GM19043 (cell line): Measurements from ENCODE around the gene FRMD5.

Source experiments
- ATAC-seq: cut with Tn5 transposase; IDR thresholded peaks from one replicate; pipeline ENCODE4 v1.9.1; 2021; ENCODE audit warnings: low read depth; ENCODE audit not compliant: unreplicated experiment

FRMD5 gene

DNA sequence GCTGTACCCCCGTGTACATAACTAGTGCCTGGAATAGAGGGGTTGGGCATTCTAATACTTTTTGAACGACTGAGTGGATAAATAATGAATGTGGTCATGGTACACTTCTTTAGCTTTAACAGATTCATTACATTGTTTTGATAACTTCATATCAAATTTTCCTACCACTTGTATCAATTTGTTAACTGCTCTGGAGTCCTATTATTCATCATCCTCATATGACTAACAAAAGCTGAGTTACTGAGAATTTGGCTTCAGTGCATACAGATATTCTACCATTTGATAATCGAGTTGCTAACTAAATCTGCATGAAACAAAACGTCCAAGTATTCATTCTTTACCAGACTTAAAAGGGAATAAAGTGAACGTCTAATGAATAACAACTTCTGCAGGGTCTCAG lies 31.7 kb downstream of the FRMD5 start:
- ATAC-seq: no peak

DNA sequence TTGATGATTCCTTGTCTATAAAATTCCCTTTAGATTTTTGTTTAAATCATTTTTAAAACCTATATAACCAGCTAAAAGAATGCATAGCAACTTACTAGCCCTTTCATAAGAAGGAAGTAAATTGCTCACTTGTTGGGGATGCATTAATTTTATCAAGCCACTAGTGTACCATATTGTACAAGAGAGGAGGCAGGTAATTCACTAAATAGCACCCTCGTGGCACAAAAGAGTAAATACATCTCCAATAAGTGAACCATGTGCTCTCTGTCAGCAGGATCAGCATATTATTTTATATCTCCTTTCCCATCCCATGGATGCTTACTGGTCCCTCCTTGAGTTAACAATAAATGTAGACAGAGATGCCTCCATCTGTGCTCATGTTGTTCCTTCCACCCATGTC lies 34.3 kb downstream of the FRMD5 start:
- no peak for ATAC-seq

DNA sequence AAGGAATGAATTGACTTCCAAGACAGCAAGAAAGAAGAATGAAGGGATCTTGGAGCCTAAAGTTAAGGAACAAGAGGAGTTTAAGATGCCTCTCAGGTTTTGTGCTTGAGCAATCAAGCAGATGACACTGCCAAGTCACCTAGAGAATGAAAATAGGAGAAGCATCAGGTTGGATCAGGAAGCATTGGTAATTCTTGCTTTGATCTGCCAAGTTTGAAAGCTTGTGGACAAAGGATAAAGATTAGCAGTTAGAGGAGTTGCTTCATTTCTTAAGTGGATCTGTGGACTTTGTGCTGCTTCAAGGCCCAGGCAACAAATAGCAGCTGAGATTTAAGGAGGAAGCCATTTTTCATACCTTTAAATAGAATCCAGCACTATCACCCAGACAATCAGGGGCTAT lies 35.6 kb downstream of the FRMD5 start:
- ATAC-seq: no peak

DNA sequence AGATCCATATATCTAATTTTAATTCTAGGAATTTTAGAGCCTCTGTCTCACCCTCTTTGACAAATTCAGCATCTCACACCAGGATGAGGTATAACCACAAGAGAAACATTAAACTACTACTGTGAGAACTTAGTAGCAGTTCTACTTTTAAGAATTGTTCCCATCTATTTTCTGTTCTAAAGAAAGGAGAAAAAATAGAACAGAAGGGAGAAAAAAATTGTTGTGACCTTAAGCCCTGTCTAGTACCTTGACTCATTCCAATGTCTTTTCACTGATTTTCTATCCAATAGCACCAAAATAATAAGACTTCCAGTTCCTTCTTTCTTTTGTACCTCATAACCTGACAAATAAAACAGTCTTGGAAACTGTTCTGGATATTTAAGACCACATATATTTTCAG lies 37.0 kb downstream of the FRMD5 start:
- ATAC-seq: no peak

DNA sequence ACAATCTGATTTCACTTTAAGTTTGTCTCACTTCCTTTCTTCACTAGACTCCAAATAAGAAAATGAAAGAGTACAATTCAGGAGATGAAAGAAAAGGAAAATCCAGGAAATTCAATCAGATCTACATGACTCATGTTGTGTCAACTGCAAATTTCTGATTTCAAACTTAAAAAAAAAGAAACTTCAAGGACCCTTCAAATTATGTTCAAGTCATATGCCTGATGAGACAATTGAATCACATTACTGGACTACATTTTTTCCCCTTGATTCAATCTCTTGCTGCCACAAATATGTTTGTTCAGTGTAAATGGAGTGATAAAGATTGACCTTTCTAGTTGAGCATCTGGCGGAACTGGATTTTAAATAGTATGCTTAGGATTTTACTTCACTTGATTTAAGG lies 37.4 kb downstream of the FRMD5 start:
- ATAC-seq: no peak

DNA sequence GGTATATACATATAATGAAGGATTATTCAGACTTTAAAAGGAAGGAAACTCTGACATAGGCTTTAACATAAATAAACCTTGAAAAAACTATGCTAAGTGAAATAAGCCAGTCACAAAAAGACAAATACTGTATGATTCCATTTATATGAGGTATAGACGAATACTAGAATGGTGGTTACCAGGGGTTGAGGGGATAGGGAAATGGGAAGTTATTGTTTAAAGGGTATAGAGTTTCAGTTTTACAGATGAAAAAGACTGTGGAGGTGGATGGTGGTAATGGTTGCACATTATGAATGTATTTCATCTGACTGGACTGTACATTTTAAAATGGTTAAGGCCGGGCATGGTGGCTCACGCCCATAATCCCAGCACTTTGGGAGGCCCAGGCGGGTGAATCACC lies 41.7 kb downstream of the FRMD5 start:
- no peak for ATAC-seq

DNA sequence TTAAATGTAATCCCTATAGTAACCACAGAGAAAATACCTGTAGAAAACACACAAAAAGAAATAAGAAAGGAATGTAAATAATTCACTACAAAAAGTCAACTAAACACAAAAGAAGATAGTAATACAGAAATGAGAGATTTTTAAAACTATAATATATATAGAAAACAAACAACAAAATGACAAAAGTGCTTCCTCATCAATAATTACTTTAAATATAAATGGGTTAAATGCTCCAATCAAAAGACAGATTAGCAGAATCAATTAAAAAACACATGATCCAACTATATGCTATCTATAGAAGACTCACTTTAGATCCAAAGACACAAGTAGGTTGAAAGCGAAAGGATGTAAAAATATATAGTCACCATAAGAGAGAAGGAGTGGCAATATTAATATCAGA lies 45.8 kb downstream of the FRMD5 start:
- ATAC-seq: no peak

DNA sequence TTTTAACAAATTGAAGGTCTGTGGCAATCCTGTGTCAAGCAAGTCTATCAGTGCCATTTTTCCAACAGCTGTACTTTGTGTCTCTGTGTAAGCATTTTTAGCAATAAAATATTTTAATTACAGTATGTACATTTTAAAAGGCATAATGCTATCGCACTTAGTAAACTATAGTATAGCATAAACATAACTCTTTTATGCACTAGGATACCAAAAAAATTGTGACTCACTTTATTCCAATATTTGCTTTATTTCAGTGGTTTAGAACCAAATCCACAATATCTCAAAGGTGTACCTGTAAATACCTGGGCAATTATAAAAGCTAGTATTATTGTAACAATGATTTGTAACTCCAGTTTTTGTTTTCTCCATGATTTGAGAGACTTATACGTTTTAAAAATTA lies 46.5 kb downstream of the FRMD5 start:
- no peak for ATAC-seq

DNA sequence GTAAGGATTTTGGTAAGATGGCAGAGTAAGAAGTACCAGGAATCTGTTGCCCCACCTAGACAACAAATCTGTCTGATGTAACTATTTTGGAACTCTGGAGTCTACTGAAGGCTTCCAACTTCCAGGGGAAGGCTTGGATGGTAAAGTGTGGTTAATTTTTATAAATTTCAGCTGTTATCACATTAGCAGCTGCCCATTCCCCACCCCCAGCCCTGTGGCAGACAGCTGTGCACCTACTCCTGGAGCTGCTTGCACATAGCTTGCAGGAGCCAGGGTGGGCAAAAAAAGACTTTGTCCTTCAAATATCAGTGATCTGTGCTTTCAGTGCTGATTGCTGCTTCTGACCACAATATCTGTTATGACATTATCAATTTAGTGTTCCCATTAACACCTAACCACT lies 47.4 kb downstream of the FRMD5 start:
- no peak for ATAC-seq

DNA sequence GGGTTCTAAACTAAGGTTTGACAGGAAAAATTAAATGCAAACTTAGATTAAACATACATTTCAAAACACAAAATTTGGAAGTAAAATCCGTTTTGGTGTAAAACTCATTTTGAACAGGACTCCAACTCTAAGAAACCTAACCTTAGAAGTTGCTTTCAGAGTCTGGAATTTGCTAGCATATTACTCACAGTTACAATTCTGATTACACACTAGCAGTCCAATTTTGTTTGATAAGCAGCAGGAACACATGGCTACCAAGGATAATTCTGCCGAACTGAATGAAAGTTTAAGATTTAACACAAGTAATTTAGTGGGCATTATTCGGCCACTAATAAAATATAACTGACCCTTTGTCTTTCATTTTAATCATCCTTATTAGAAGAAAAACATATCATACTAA lies 49.6 kb downstream of the FRMD5 start:
- no peak for ATAC-seq

DNA sequence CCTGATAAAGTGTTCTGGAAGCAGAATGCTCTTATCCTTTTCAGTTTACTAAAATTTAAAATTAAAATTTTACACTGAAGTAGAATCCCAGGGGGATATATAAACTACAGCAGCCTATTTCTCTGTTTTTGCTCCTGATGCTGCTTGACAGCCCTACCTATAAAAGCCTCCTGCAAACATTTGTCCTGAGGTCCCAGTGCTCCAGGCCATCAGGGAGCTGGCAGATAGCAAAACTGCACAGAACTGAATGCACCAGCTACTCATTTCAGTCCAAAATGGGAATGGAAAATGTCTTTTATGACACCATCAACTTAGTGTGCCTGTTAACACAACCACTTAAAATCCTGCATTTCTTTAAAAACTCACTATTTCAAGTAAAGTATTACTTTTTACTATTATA lies 50.1 kb downstream of the FRMD5 start:
- no peak for ATAC-seq

DNA sequence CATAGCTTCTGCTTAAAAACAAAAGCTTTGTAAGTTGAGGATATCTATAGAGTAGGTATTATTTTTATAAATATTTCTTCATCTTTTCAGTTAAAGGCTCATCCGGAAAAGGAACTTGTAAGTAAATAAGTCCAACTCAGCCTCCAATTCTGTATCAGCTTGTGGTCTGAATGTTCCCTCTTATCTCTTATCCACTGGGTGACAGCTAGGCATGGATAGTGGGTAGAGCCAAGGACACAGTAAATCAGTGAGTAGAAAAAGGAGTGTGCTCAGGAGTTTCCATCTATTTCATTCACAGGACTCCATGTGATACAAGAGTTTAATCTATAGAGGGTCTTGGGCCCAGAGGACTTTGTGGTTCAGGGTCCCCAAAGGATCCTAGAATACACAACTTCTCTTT lies 50.9 kb downstream of the FRMD5 start:
- no peak for ATAC-seq

DNA sequence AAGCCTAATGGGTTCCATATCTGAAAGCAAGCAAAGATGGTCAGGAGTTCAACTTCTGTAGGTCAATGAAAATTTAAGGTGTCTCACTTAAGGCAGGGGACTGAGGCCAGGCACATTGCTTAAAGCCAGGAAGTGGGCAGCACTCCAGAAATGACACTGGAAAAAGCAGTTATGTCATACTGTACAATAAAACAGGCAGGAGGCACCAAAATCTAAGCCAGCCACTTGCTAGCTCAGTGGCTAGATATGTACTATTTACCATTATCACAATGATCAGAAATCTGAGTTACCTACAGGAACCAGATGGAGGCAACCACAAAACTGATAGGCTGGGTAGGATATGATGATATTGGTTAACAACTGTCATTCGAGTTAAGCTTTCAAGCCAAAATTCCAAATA lies 57.3 kb downstream of the FRMD5 start:
- no peak for ATAC-seq

DNA sequence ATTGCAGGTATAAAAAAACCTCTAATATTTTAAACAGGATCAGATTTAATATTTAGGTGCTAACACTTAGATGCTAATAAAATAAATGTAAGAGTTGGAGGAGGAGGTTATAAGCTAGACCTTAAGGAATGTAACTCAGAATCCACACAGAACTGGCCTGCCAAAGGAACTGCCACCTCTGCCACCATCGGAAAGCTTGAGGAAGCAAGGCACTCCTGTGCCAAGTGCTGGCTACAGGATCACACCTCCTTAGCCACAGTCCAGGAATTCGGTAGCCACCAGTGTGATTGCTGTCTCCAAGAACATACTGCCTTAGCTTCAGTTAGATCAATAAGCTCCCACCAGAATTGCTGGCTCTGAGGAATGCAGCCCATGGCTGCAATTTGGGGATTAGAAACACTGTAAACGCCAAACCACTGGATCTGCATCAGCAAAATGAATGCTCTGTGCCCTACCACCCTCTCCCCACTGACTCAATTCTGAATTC lies 58.0 kb downstream of the FRMD5 start:
- ATAC-seq: no peak

DNA sequence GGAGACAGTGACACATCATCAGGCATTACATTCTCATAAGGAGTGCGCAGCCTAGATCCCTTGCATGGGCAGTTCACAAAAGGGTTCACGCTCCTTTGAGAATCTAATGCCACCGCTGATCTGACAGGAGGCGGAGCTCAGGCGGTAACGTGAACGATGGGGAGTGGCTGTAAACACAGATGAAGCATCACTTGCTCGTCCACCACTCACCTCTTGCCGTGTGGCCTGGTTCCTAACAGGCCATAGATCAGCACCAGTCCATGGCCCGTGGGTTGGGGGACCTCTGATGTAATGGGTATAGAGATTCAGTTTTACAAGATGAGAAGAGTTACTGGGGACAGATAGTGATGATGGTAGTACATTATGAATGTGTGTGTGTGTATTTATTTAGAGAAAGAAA lies 63.0 kb downstream of the FRMD5 start:
- ATAC-seq: no peak

DNA sequence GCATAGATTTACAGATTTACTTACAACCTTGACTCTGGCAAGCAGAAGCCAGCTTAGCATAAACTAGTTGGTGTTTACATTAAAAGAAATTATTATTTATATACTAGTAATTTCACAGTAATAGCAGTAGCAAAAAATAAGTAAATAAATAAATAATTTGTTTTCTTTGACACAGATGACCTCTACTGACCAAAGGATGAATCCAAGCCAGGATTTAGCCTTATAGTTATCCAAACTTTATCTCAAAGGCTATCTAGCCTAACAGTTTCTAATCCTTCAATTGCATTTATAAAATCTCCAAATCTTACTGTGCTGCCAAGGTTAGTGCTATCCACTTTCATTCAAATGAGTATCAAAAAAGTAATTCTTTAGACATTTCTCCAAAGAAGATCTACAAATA lies 64.3 kb downstream of the FRMD5 start:
- no peak for ATAC-seq

DNA sequence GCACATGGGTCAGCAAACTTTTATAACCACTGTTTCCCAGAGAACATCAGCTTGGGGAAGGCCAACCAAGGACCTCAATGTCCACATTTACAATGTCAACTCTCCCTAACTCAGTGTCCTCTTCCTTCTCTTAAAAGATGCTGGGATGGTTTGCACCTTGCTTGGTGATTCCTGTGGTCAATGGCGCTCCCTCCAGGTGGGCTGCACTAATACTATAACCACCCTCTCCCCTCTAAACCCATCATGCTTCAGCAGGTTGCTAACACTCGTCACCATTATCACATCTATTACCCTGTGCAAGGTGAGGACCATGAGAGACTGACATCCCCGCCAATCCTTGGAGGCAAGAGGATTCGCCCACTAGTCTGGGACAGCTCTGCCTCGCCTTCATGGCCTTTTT lies 65.2 kb downstream of the FRMD5 start:
- no peak for ATAC-seq

DNA sequence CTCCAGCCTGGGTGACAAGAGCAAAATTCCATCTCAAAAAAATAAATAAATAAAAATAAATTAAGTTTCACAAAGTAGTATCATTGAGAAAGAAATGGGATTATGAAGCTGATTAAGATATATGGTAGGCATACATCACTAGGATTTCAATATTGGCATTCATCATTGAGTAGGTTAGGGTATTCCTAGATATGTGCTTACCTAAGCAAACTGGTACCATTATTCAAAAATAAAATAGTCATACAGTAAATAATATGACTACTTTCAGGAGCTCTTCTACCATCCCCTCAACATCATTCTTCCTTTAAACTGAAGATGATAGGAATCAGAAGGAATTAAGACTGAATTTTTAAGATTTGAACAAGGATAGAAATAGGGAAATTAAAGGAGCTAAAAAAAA lies 66.6 kb downstream of the FRMD5 start:
- no peak for ATAC-seq

DNA sequence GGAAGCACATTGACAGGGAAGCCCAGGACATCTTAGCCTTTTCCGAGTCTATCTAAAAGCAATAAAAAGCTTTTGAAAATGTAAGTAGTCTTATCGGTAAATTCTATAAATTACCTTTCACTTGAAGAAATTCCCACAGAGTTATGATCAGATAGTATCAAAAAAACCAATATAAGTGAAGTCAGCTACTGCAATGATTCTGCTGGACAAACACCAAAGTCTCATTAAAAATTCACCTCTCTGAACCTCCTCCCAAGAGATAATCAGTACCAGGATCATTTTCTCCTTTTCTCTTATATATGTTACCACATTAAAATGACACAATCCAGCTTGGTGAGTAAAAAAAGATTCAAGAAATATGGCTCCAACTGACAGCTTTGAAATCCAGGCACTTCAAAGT lies 69.2 kb downstream of the FRMD5 start:
- ATAC-seq: no peak

DNA sequence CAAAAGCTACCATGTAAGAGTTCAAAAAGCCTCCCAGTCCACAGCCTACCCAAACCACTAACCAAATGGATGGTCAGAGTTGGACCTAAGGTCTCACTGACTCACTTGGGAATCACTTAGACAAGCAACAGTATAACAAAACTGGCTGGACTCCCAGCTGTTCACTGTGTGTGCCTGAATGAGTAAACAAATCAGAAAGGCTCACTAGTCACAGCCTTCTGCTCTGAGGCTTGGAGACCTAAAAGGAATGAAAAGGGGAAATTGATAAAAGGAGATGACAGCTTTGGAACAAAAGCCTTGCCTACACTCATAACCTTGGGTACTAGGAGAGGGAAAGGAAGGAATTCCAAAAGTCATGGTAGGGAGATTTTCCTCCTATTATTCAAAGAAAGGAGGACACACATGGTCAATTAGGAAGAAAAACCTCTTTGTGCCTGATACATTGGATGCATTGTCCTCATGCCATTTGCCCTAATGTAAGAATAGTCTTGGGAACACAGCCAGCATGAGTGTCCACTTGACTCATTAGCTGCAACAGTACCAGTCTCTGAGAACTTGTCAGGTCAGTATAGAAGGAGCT lies 92.3 kb downstream of the FRMD5 start:
- no peak for ATAC-seq

DNA sequence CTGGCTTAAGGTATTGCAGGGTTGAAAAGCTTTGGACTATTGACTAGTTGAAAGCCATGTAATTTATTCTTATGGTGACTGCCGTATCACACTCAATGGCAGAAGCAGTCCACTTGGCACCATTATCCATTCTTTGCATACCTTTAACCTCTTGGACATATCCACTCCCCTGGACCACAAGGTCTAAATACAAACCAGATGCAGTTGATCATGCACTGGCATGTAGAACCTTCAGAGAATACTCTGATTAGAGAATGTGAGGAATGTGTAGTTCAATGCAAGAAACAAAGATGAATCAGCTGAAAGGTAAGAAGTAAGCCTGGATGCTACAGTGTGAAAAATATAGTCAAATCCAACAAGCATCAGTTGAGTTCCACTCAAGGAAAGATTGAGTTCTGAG lies 93.1 kb downstream of the FRMD5 start:
- no peak for ATAC-seq

DNA sequence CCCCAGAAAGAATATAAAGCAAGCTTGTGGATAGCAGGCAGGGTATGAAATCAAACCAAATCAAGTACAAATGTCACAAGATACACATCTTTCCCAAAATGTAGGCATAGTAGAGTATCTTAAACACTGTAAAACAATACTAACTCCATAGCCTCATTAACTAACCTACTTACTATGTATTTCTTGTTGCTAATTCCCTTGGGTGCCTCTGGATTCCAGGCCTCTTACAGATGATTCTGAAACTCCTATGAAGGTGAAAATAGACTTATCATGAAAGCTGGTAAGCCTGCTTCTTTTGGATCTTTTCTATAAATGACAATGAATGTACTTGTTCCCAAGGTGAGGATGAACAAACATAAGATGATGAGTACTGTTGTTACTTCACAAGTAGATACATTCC lies 93.8 kb downstream of the FRMD5 start:
- ATAC-seq: no peak

DNA sequence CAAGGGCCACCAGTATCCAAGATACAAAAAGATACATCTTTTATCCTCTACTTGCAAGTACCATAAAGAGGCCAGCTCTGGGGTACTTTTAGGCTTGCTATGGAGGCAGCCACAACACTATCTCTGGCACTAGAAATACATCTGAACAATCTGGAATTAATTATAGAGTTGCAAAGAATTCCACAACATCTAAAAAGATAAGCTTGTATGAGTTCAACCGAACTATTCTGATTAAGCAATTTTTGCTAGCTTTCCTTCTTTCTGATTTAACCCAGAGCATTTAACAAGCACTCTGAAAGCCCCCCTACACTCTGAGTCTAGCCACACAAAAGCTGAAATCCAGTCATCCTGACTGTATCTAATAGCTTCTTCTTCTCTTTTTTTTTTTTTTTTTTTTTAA lies 95.4 kb downstream of the FRMD5 start:
- no peak for ATAC-seq
